GM12878 (cell line): Measurements from ENCODE around the gene LRGUK.

Experiments
- ASH2L ChIP-seq: fragments of 300-600, 200-600 bp; sonication (generic); IDR thresholded peaks from 2 replicates; pipeline ENCODE4 v1.6.1; 2017; ENCODE audit warnings: low read depth, mild to moderate bottlenecking, borderline replicate concordance
- EZH2 ChIP-seq: IDR thresholded peaks from 2 replicates; pipeline ENCODE4 v1.6.1; 2012; ENCODE audit warnings: low read depth, mild to moderate bottlenecking, control low read depth, inconsistent platforms, low read length, borderline replicate concordance; ENCODE audit not compliant: control insufficient read depth
- FOXM1 ChIP-seq: IDR thresholded peaks from 2 replicates; pipeline ENCODE4 v1.6.1; 2012; ENCODE audit warnings: low read depth, mild to moderate bottlenecking, inconsistent platforms, low read length, moderate library complexity
- GABPA ChIP-seq: IDR thresholded peaks from 2 replicates; pipeline ENCODE4 v1.6.1; 2014; ENCODE audit warnings: antibody characterized with exemption, low read depth, mild to moderate bottlenecking, inconsistent platforms
- POLR2AphosphoS5 ChIP-seq: IDR thresholded peaks from 2 replicates; pipeline ENCODE4 v1.6.1; 2011; ENCODE audit warnings: mild to moderate bottlenecking, low read length, inconsistent platforms
- RAD51 ChIP-seq: fragments of 450-650 bp; IDR thresholded peaks from 2 replicates; pipeline ENCODE4 v1.6.1; 2016; ENCODE audit warnings: moderate library complexity, mild to moderate bottlenecking, inconsistent platforms
- SP1 ChIP-seq: IDR thresholded peaks from one replicate; pipeline ENCODE4 v1.6.1; 2011; ENCODE audit warnings: low read depth, low read length
- TF ChIP-seq, protein P1 (sequence below): IDR thresholded peaks from 2 replicates; pipeline ENCODE4 v1.6.1; 2011; ENCODE audit warnings: low read depth, mild to moderate bottlenecking, low read length, moderate library complexity, borderline replicate concordance; ENCODE audit errors: extremely low read depth
- TF ChIP-seq, protein P2 (sequence below), 3 experiments: IDR thresholded peaks in 2 of 3; conservative IDR thresholded peaks in 1 of 3; 2 replicates each; pipeline ENCODE4 v1.5.1; 2011; ENCODE audit warnings: low read depth in 3 of 3, low read length in 3 of 3, mild to moderate bottlenecking in 3 of 3, control low read depth in 2 of 3, moderate library complexity in 2 of 3, inconsistent platforms in 1 of 3, mixed read lengths in 1 of 3; ENCODE audit not compliant: control insufficient read depth in 2 of 3, insufficient read depth in 1 of 3; ENCODE audit errors: extremely low read depth in 1 of 3
- TF ChIP-seq, protein P3 (sequence below): fragments of 150-350 bp; IDR thresholded peaks from 2 replicates; pipeline ENCODE4 v1.6.1; 2014; ENCODE audit warnings: mild to moderate bottlenecking, low read depth, low read length

DNA sequence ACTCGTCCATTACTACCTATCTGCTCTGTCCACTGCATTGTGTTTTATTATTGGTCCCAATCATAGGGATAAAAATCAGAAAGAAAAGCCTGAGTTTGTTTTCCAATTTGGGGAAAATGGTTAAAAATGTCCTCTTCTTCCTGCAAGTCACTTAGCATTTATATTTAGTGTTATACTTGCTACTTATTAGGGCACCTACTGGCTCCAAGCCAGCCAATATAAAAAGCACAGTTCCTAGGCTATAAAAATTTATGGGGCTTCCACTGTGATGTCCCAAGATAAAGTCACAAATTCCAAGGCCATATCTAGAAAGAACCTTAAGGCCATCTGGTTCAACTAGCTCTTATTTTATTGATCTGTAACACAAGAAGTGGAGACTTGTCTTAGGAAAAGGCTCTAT, 186.4 kb downstream of the LRGUK start:
- TF ChIP-seq GABPA: no peak
- TF ChIP-seq EZH2: no peak
- TF ChIP-seq, protein P1, sequence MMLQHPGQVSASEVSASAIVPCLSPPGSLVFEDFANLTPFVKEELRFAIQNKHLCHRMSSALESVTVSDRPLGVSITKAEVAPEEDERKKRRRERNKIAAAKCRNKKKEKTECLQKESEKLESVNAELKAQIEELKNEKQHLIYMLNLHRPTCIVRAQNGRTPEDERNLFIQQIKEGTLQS: no peak
- TF ChIP-seq, protein P2, sequence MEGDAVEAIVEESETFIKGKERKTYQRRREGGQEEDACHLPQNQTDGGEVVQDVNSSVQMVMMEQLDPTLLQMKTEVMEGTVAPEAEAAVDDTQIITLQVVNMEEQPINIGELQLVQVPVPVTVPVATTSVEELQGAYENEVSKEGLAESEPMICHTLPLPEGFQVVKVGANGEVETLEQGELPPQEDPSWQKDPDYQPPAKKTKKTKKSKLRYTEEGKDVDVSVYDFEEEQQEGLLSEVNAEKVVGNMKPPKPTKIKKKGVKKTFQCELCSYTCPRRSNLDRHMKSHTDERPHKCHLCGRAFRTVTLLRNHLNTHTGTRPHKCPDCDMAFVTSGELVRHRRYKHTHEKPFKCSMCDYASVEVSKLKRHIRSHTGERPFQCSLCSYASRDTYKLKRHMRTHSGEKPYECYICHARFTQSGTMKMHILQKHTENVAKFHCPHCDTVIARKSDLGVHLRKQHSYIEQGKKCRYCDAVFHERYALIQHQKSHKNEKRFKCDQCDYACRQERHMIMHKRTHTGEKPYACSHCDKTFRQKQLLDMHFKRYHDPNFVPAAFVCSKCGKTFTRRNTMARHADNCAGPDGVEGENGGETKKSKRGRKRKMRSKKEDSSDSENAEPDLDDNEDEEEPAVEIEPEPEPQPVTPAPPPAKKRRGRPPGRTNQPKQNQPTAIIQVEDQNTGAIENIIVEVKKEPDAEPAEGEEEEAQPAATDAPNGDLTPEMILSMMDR (IDR thresholded peaks at IDR 0.05 in 2 of 3, conservative IDR thresholded peaks at IDR 0.05 in 1 of 3; ENCODE audit: control insufficient read depth in 2 of 3, extremely low read depth in 1 of 3, insufficient read depth in 1 of 3, low read depth in 3 of 3, low read length in 3 of 3): no peak
- no peak for TF ChIP-seq FOXM1
- TF ChIP-seq SP1: no peak
- TF ChIP-seq ASH2L: no peak
- TF ChIP-seq, protein P3, sequence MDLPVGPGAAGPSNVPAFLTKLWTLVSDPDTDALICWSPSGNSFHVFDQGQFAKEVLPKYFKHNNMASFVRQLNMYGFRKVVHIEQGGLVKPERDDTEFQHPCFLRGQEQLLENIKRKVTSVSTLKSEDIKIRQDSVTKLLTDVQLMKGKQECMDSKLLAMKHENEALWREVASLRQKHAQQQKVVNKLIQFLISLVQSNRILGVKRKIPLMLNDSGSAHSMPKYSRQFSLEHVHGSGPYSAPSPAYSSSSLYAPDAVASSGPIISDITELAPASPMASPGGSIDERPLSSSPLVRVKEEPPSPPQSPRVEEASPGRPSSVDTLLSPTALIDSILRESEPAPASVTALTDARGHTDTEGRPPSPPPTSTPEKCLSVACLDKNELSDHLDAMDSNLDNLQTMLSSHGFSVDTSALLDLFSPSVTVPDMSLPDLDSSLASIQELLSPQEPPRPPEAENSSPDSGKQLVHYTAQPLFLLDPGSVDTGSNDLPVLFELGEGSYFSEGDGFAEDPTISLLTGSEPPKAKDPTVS: no peak
- TF ChIP-seq POLR2AphosphoS5: no peak
- no peak for TF ChIP-seq RAD51
